Coronary artery (tissue), 2 donors: ENCODE results near the gene CPB1.

Experiments
- DNase-seq: peaks from one replicate; pipeline ENCODE4 v3.0.0-alpha.2; 2017; ENCODE audit warnings: low spot score
- H3K27ac ChIP-seq, 2 donors: fragments of 200-600 bp; sonication (generic); one replicate each; pipeline ENCODE4 v1.5.1; 2016 to 2019
- H3K4me3 ChIP-seq: fragments of 200-600 bp; sonication (generic); 2 replicates; pipeline ENCODE4 v1.5.1; 2016; ENCODE audit warnings: mild to moderate bottlenecking, moderate library complexity
- CTCF ChIP-seq: fragments of 200-600 bp; sonication (generic); IDR thresholded peaks from one replicate; pipeline ENCODE4 v1.5.1; 2019; ENCODE audit warnings: antibody characterized with exemption

CPB1 gene

GRCh38 chr3:148829926-148830325 lies 2.3 kb downstream of the CPB1 start:
- no peak overlapping the region for H3K4me3 ChIP-seq
- TF ChIP-seq CTCF: no peak
- DNase-seq: no peak
- H3K27ac ChIP-seq: no peak overlapping the region

GRCh38 chr3:148833223-148833622 lies 5.6 kb downstream of the CPB1 start:
- H3K4me3 ChIP-seq: no peak overlapping the region
- TF ChIP-seq CTCF: no peak

GRCh38 chr3:148839805-148840204 lies 12.2 kb downstream of the CPB1 start:
- DNase-seq: no peak
- H3K4me3 ChIP-seq: no peak overlapping the region
- TF ChIP-seq CTCF: no peak
- no peak overlapping the region for H3K27ac ChIP-seq

More at GRCh38 chr3:148833223-148833622, 5.6 kb downstream of the CPB1 start:
- H3K27ac ChIP-seq: no peak overlapping the region
- no peak for DNase-seq

GRCh38 chr3:148840451-148840850 lies 12.8 kb downstream of the CPB1 start:
- DNase-seq: no peak
- TF ChIP-seq CTCF: no peak
- H3K4me3 ChIP-seq: no peak overlapping the region
- no peak overlapping the region for H3K27ac ChIP-seq

- H3K27ac ChIP-seq: no peak overlapping the region
- no peak for DNase-seq
- no peak for TF ChIP-seq CTCF
- H3K4me3 ChIP-seq: no peak overlapping the region
Observed at GRCh38 chr3:148845756-148846395, 18.3 kb downstream of the CPB1 start.

GRCh38 chr3:148847351-148847750 lies 19.7 kb downstream of the CPB1 start:
- Histone ChIP-seq H3K4me3 (no peak overlapping the region), H3K27ac (no peak overlapping the region)
- DNase-seq: no peak
- TF ChIP-seq CTCF: no peak

- no peak for DNase-seq
- Histone ChIP-seq H3K27ac (no peak overlapping the region), H3K4me3 (no peak overlapping the region)
- no peak for TF ChIP-seq CTCF
Observed at GRCh38 chr3:148848410-148848809, 20.8 kb downstream of the CPB1 start.
